ENCODE measurements around the gene PBX3. TPM values are rescaled to one million over a fixed set of nuclear protein-coding genes. Genes with fewer than 3 reads are reported as not detected.

The PBX3 gene
- total RNA-seq, 1 experiment from 2014 or later: 1.5 TPM

DNA sequence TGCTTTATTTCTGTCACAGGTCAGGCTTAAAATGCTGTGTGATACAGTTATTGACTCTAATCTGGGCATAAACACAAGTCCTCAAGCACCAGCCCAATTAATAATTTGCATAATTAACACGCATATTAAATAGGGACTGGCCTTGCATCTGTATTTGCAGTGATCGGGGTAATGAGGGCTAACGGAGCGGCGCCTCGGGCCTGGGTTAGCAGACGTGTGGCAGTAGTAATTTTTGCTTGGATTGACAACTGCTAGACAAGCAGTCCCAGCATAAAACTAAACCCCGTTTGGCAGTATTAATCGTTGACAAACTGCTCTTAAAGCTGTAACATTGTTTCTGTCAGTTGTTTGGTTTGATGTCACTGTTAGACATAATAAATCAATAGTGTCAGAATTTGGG lies 109.2 kb downstream of the PBX3 start:
- ChIA-PET POLR2A (ENCODE audit: low non-redundant PET) (no interaction called here), CTCF (no interaction called here)
- TF ChIP-seq EZH2 (IDR thresholded peaks at IDR 0.05; ENCODE audit: borderline replicate concordance, low read depth, low read length, poor library complexity, severe bottlenecking) (no peak), CTCF (conservative IDR thresholded peaks at IDR 0.05; ENCODE audit: low read depth, low read length) (no peak)
- Histone ChIP-seq H3K4me1 (ENCODE audit: insufficient read depth, low read length, poor library complexity, severe bottlenecking) (no peaks in the 10 kb centered on the region), H3K4me3 (ENCODE audit: low read depth, low read length, poor library complexity, severe bottlenecking) (no peak overlapping the region), H3K27ac (ENCODE audit: low read depth, low read length, poor library complexity, severe bottlenecking) (no peak overlapping the region), H3K27me3 (replicated peaks; ENCODE audit: insufficient read depth, low read depth, low read length, poor library complexity) (peaks cover 24% of the 10 kb centered on the region), H3K9me3 (ENCODE audit: low read depth, low read length, poor library complexity, severe bottlenecking) (no peaks in the 10 kb centered on the region), H3K36me3 (ENCODE audit: insufficient read depth, low read length, poor library complexity, severe bottlenecking) (no peaks in the 10 kb centered on the region)
- BruUV-seq (replicated peaks): no TSS peak
- DNase-seq (ENCODE audit: low spot score): no peak
- intact Hi-C loops (cut with micrococcal nuclease; ENCODE audit: unreplicated experiment): no loop called here

- CTCF ChIA-PET: no interaction called here
- DNase-seq (ENCODE audit: low spot score): no peak
- TF ChIP-seq CTCF (conservative IDR thresholded peaks at IDR 0.05; ENCODE audit: low read depth, low read length): no peak
- no peaks in the 10 kb centered on the region for H3K27me3 ChIP-seq (replicated peaks; ENCODE audit: insufficient read depth, low read depth, low read length, poor library complexity)
- intact Hi-C loops (cut with micrococcal nuclease; ENCODE audit: unreplicated experiment): no loop called here
- no peaks in the 10 kb centered on the region for H3K36me3 ChIP-seq (ENCODE audit: insufficient read depth, low read length, poor library complexity, severe bottlenecking)
- no peak overlapping the region for H3K27ac ChIP-seq (ENCODE audit: low read depth, low read length, poor library complexity, severe bottlenecking)
- POLR2A ChIA-PET (ENCODE audit: low non-redundant PET): no interaction called here
- H3K4me1 ChIP-seq (ENCODE audit: insufficient read depth, low read length, poor library complexity, severe bottlenecking): no peaks in the 10 kb centered on the region
- H3K9me3 ChIP-seq (ENCODE audit: low read depth, low read length, poor library complexity, severe bottlenecking): no peaks in the 10 kb centered on the region
- no peak overlapping the region for H3K4me3 ChIP-seq (ENCODE audit: low read depth, low read length, poor library complexity, severe bottlenecking)
- BruUV-seq (replicated peaks): no TSS peak
Observed at GRCh38 chr9:125861405-125862058, 114.4 kb downstream of the PBX3 start.

DNA sequence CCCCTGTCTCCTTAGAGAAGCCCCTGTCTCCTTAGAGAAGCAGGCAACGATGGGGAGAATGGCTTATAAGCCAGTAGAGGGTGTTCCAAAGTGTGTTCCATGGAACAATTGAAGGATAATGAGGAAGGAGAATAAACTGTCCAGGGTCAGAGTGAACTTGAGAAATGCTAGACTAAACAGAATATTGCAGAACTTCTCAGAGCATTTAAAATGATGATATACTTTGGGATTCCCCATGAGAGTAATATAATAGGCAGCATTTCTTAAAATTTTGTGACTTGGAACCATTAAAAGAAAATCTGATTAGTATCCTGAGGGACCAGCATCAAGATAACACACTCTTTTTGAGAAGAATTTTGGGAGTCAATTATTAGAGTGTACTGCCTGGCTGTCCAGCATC lies 116.8 kb downstream of the PBX3 start:
- BruUV-seq (replicated peaks): no TSS peak
- Histone ChIP-seq H3K4me1 (ENCODE audit: insufficient read depth, low read length, poor library complexity, severe bottlenecking) (no peaks in the 10 kb centered on the region), H3K4me3 (ENCODE audit: low read depth, low read length, poor library complexity, severe bottlenecking) (no peak overlapping the region), H3K36me3 (ENCODE audit: insufficient read depth, low read length, poor library complexity, severe bottlenecking) (no peaks in the 10 kb centered on the region), H3K9me3 (ENCODE audit: low read depth, low read length, poor library complexity, severe bottlenecking) (no peaks in the 10 kb centered on the region), H3K27ac (ENCODE audit: low read depth, low read length, poor library complexity, severe bottlenecking) (no peak overlapping the region), H3K27me3 (replicated peaks; ENCODE audit: insufficient read depth, low read depth, low read length, poor library complexity) (no peaks in the 10 kb centered on the region)
- ChIA-PET CTCF (no interaction called here), POLR2A (ENCODE audit: low non-redundant PET) (no interaction called here)
- DNase-seq (ENCODE audit: low spot score): no peak
- intact Hi-C loops (cut with micrococcal nuclease; ENCODE audit: unreplicated experiment): no loop called here
- TF ChIP-seq CTCF (conservative IDR thresholded peaks at IDR 0.05; ENCODE audit: low read depth, low read length): no peak
- no peak for TF ChIP-seq EZH2 (IDR thresholded peaks at IDR 0.05; ENCODE audit: borderline replicate concordance, low read depth, low read length, poor library complexity, severe bottlenecking)
